HEK293 (cell line): Measurements from ENCODE around the gene DGKD.

Source experiments
- CTCF ChIA-PET: fragments of 350-600 bp; formaldehyde crosslinking; extraction: SDS; loops from one replicate; lab custom pipeline; 2021; ENCODE audit warnings: antibody characterized with exemption; lab: Yijun Ruan, JAX
- POLR2A ChIA-PET: fragments of 300-600 bp; formaldehyde crosslinking; extraction: SDS; loops from one replicate; lab custom pipeline; 2020; ENCODE audit warnings: antibody characterized with exemption, inconsistent platforms; lab: Yijun Ruan, JAX
- H3K27ac ChIP-seq: fragments of 200-500 bp; sonication (Bioruptor generic); 2 replicates; pipeline ENCODE4 v1.5.1; 2014; ENCODE audit warnings: low read depth, low read length, control low read depth, inconsistent platforms; ENCODE audit errors: extremely low read depth
- H3K36me3 ChIP-seq, 2 experiments: fragments of 200-500 bp in 1 of 2; sonication (Bioruptor generic) in 1 of 2; 1 replicate in 1 of 2; 2 replicates in 1 of 2; pipeline ENCODE4 v1.5.1; 2014 to 2017; ENCODE audit warnings: inconsistent platforms in 2 of 2, low read length in 2 of 2; ENCODE audit not compliant: control insufficient read depth in 2 of 2, insufficient read depth in 1 of 2
- H3K4me1 ChIP-seq: fragments of 200-500 bp; sonication (Bioruptor generic); 2 replicates; pipeline ENCODE4 v1.5.1; 2014; ENCODE audit warnings: mild to moderate bottlenecking, low read length, inconsistent platforms; ENCODE audit not compliant: control insufficient read depth, insufficient read depth
- H3K4me3 ChIP-seq: 2 replicates; pipeline ENCODE4 v1.5.1; 2011; ENCODE audit warnings: low read depth, mild to moderate bottlenecking, control low read depth, low read length, moderate library complexity
- H3K9me3 ChIP-seq: fragments of 200-500 bp; sonication (Bioruptor generic); 2 replicates; pipeline ENCODE4 v1.5.1; 2014; ENCODE audit warnings: low read depth, low read length, inconsistent platforms; ENCODE audit not compliant: control insufficient read depth, insufficient read depth
- FEZF1 ChIP-seq: fragments of 450-650 bp; formaldehyde crosslinking; IDR thresholded peaks from 2 replicates; pipeline ENCODE4 v1.5.1; 2016; ENCODE audit warnings: missing biosample characterization, missing genetic modification characterization
- HOXC10 ChIP-seq: sonication (generic); formaldehyde crosslinking; IDR thresholded peaks from 2 replicates; pipeline ENCODE4 v1.8.1; 2023; ENCODE audit warnings: mild to moderate bottlenecking, missing genetic modification reagents
- SP3 ChIP-seq: fragments of 450-650 bp; formaldehyde crosslinking; IDR thresholded peaks from 2 replicates; pipeline ENCODE4 v1.5.1; 2016; ENCODE audit warnings: missing biosample characterization, missing genetic modification characterization
- SP7 ChIP-seq: fragments of 450-650 bp; formaldehyde crosslinking; IDR thresholded peaks from 2 replicates; pipeline ENCODE4 v1.5.1; 2016; ENCODE audit warnings: missing biosample characterization, missing genetic modification characterization
- ZBTB1 ChIP-seq: fragments of 450-650 bp; formaldehyde crosslinking; IDR thresholded peaks from 2 replicates; pipeline ENCODE4 v1.5.1; 2016; ENCODE audit warnings: missing biosample characterization, missing genetic modification characterization
- ZBTB21 ChIP-seq: fragments of 450-650 bp; formaldehyde crosslinking; IDR thresholded peaks from 2 replicates; pipeline ENCODE4 v1.5.1; 2017; ENCODE audit warnings: missing biosample characterization, missing genetic modification characterization
- ZNF10 ChIP-seq: fragments of 450-650 bp; formaldehyde crosslinking; IDR thresholded peaks from 2 replicates; pipeline ENCODE4 v1.5.1; 2017; ENCODE audit warnings: missing biosample characterization, missing genetic modification characterization
- ZNF132 ChIP-seq: fragments of 450-650 bp; formaldehyde crosslinking; IDR thresholded peaks from 2 replicates; pipeline ENCODE4 v1.5.1; 2017; ENCODE audit warnings: missing biosample characterization, missing genetic modification characterization, borderline replicate concordance
- ZNF157 ChIP-seq: fragments of 450-650 bp; formaldehyde crosslinking; IDR thresholded peaks from 2 replicates; pipeline ENCODE4 v1.5.1; 2016; ENCODE audit warnings: missing biosample characterization, missing genetic modification characterization
- ZNF16 ChIP-seq: fragments of 450-650 bp; formaldehyde crosslinking; IDR thresholded peaks from 2 replicates; pipeline ENCODE4 v1.5.1; 2016; ENCODE audit warnings: low read depth, missing biosample characterization, missing genetic modification characterization
- ZNF221 ChIP-seq: fragments of 450-650 bp; formaldehyde crosslinking; IDR thresholded peaks from 2 replicates; pipeline ENCODE4 v1.5.1; 2017; ENCODE audit warnings: missing biosample characterization, missing genetic modification characterization, borderline replicate concordance
- ZNF24 ChIP-seq: fragments of 450-650 bp; formaldehyde crosslinking; IDR thresholded peaks from 2 replicates; pipeline ENCODE4 v1.5.1; 2016; ENCODE audit warnings: missing biosample characterization, missing genetic modification characterization
- ZNF335 ChIP-seq: fragments of 450-650 bp; formaldehyde crosslinking; conservative IDR thresholded peaks from 2 replicates; pipeline ENCODE4 v1.5.1; 2016; ENCODE audit warnings: missing biosample characterization, missing genetic modification characterization
- ZNF362 ChIP-seq: fragments of 450-650 bp; formaldehyde crosslinking; IDR thresholded peaks from 2 replicates; pipeline ENCODE4 v1.5.1; 2016; ENCODE audit warnings: missing biosample characterization, missing genetic modification characterization
- ZNF488 ChIP-seq: fragments of 450-650 bp; formaldehyde crosslinking; IDR thresholded peaks from 2 replicates; pipeline ENCODE4 v1.5.1; 2016; ENCODE audit warnings: missing biosample characterization, missing genetic modification characterization
- ZNF544 ChIP-seq: fragments of 450-650 bp; formaldehyde crosslinking; IDR thresholded peaks from 2 replicates; pipeline ENCODE4 v1.5.0; 2017; ENCODE audit warnings: missing biosample characterization, missing genetic modification characterization
- ZNF626 ChIP-seq: fragments of 450-650 bp; sonication (Bioruptor Pico); formaldehyde crosslinking; IDR thresholded peaks from 2 replicates; pipeline ENCODE4 v1.5.1; 2018; ENCODE audit warnings: missing biosample characterization, missing genetic modification characterization, inconsistent platforms
- ZNF701 ChIP-seq: fragments of 450-650 bp; formaldehyde crosslinking; IDR thresholded peaks from 2 replicates; pipeline ENCODE4 v1.5.1; 2016; ENCODE audit warnings: missing biosample characterization, missing genetic modification characterization
- ZNF791 ChIP-seq: fragments of 450-650 bp; formaldehyde crosslinking; IDR thresholded peaks from 2 replicates; pipeline ENCODE4 v1.5.1; 2016; ENCODE audit warnings: missing biosample characterization, missing genetic modification characterization
- ZNF843 ChIP-seq: fragments of 450-650 bp; formaldehyde crosslinking; IDR thresholded peaks from 2 replicates; pipeline ENCODE4 v1.5.1; 2016; ENCODE audit warnings: missing biosample characterization, missing genetic modification characterization
- TF ChIP-seq, protein P1 (sequence below): fragments of 450-650 bp; formaldehyde crosslinking; IDR thresholded peaks from 2 replicates; pipeline ENCODE4 v1.5.1; 2016; ENCODE audit warnings: missing biosample characterization, missing genetic modification characterization
- TF ChIP-seq, protein P2 (sequence below): fragments of 450-650 bp; formaldehyde crosslinking; IDR thresholded peaks from 2 replicates; pipeline ENCODE4 v1.5.1; 2016; ENCODE audit warnings: missing biosample characterization, missing genetic modification characterization
- TF ChIP-seq, protein P3 (sequence below): fragments of 450-650 bp; formaldehyde crosslinking; conservative IDR thresholded peaks from 2 replicates; pipeline ENCODE4 v1.5.1; 2016; ENCODE audit warnings: low read depth, missing biosample characterization, missing genetic modification characterization

DGKD gene

GRCh38 chr2:233371641-233372040 lies 17.3 kb downstream of the DGKD start:
- Histone ChIP-seq H3K4me3 (no peak overlapping the region), H3K9me3 (no peaks in the 10 kb centered on the region), H3K36me3 (peaks cover 0 to 5% of the 10 kb centered on the region in 2 experiments; a peak in 1 of 3 replicates), H3K27ac (no peak overlapping the region), H3K4me1 (peaks cover 8% of the 10 kb centered on the region; the same call in 1 of the 2 replicates)
- CTCF ChIA-PET: no interaction called here
- TF ChIP-seq, protein P1, sequence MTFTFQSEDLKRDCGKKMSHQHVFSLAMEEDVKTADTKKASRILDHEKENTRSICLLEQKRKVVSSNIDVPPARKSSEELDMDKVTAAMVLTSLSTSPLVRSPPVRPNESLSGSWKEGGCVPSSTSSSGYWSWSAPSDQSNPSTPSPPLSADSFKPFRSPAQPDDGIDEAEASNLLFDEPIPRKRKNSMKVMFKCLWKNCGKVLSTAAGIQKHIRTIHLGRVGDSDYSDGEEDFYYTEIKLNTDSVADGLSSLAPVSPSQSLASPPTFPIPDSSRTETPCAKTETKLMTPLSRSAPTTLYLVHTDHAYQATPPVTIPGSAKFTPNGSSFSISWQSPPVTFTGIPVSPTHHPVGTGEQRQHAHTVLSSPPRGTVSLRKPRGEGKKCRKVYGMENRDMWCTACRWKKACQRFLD (tag by site-specific recombination): no peak
- TF ChIP-seq ZNF335 (tag by site-specific recombination) (no peak), ZNF221 (tag by site-specific recombination) (no peak)
- POLR2A ChIA-PET: no interaction called here

- H3K4me1 ChIP-seq: peaks cover 8% of the 10 kb centered on the region; the same call in 1 of the 2 replicates
- POLR2A ChIA-PET: no interaction called here
Observed at GRCh38 chr2:233372855-233373254, 18.6 kb downstream of the DGKD start.

DNA sequence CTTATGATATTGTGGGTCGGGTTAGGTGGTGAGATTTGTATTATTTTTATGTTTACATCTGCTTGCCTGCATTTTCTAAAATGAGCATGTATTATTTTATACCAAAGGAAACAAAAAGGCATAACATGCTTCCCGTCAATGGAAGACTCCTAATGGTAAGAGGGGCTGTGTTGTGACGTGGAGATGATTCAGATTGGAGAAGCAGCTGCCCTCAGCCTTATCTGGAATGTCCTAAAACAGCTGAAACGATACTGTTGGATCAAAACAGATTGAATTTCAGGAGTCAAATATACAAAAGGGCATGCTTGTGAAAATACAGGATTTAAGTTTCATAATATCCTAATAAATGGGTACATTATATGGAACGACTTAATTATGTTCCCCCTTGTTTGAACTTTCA lies 19.0 kb downstream of the DGKD start:
- POLR2A ChIA-PET: no interaction called here
- peaks cover 0 to 5% of the 10 kb centered on the region in 2 experiments; a peak in 1 of 3 replicates for H3K36me3 ChIP-seq
- CTCF ChIA-PET: interaction anchor here (0.6 to 1.1 kb wide), 4 partner anchors 10 to 70 kb away, joined by 3 to 5 read pairs (median 4); no protein-coding TSS in a partner anchor
- H3K4me3 ChIP-seq: no peak overlapping the region
- H3K9me3 ChIP-seq: no peaks in the 10 kb centered on the region
- no peak overlapping the region for H3K27ac ChIP-seq
- TF ChIP-seq ZNF16 (tag by site-specific recombination) (no peak), ZNF10 (tag by site-specific recombination) (no peak), ZNF791 (tag by site-specific recombination) (no peak), ZNF626 (tag by site-specific recombination) (no peak), ZNF843 (tag by site-specific recombination) (no peak), FEZF1 (no peak), ZBTB21 (no peak), ZNF132 (tag by site-specific recombination) (no peak), ZNF362 (tag by site-specific recombination) (no peak), ZNF488 (tag by site-specific recombination) (no peak), ZNF701 (tag by site-specific recombination) (no peak), HOXC10 (CRISPR knock-in tag) (no peak), ZNF544 (tag by site-specific recombination) (no peak), ZBTB1 (tag by site-specific recombination) (no peak), SP3 (tag by site-specific recombination) (no peak)
- TF ChIP-seq, protein P2, sequence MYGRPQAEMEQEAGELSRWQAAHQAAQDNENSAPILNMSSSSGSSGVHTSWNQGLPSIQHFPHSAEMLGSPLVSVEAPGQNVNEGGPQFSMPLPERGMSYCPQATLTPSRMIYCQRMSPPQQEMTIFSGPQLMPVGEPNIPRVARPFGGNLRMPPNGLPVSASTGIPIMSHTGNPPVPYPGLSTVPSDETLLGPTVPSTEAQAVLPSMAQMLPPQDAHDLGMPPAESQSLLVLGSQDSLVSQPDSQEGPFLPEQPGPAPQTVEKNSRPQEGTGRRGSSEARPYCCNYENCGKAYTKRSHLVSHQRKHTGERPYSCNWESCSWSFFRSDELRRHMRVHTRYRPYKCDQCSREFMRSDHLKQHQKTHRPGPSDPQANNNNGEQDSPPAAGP (tag by site-specific recombination): no peak
- peaks cover 8% of the 10 kb centered on the region; the same call in 1 of the 2 replicates for H3K4me1 ChIP-seq

More at GRCh38 chr2:233372855-233373254, 18.6 kb downstream of the DGKD start:
- Histone ChIP-seq H3K9me3 (no peaks in the 10 kb centered on the region), H3K4me3 (no peak overlapping the region), H3K27ac (no peak overlapping the region), H3K36me3 (peaks cover 0 to 5% of the 10 kb centered on the region in 2 experiments; a peak in 1 of 3 replicates)
- no peak for TF ChIP-seq ZNF157 (tag by site-specific recombination)
- TF ChIP-seq SP7 (tag by site-specific recombination): no peak
- no peak for TF ChIP-seq SP3 (tag by site-specific recombination)
- no peak for TF ChIP-seq ZNF24
- TF ChIP-seq, protein P3, sequence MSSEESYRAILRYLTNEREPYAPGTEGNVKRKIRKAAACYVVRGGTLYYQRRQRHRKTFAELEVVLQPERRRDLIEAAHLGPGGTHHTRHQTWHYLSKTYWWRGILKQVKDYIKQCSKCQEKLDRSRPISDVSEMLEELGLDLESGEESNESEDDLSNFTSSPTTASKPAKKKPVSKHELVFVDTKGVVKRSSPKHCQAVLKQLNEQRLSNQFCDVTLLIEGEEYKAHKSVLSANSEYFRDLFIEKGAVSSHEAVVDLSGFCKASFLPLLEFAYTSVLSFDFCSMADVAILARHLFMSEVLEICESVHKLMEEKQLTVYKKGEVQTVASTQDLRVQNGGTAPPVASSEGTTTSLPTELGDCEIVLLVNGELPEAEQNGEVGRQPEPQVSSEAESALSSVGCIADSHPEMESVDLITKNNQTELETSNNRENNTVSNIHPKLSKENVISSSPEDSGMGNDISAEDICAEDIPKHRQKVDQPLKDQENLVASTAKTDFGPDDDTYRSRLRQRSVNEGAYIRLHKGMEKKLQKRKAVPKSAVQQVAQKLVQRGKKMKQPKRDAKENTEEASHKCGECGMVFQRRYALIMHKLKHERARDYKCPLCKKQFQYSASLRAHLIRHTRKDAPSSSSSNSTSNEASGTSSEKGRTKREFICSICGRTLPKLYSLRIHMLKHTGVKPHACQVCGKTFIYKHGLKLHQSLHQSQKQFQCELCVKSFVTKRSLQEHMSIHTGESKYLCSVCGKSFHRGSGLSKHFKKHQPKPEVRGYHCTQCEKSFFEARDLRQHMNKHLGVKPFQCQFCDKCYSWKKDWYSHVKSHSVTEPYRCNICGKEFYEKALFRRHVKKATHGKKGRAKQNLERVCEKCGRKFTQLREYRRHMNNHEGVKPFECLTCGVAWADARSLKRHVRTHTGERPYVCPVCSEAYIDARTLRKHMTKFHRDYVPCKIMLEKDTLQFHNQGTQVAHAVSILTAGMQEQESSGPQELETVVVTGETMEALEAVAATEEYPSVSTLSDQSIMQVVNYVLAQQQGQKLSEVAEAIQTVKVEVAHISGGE (tag by site-specific recombination): no peak
- CTCF ChIA-PET: interaction anchor here (0.6 to 1.1 kb wide), 3 partner anchors 30 to 503 kb away, joined by 3 to 4 read pairs (median 4); partner anchors contain the start of gene SNORC
